GM12872 (cell line): ENCODE results near the gene APEX1.

Experiments
- CTCF ChIP-seq: IDR thresholded peaks from 3 replicates; pipeline ENCODE4 v1.5.1; 2011; ENCODE audit warnings: low read depth, mild to moderate bottlenecking, low read length, moderate library complexity; ENCODE audit not compliant: insufficient read depth

The APEX1 gene

GRCh38 chr14:20428010-20428365, 27.0 kb upstream of the APEX1 start:
- no peak for TF ChIP-seq CTCF

GRCh38 chr14:20428802-20429201, 26.2 kb upstream of the APEX1 start:
- no peak for TF ChIP-seq CTCF

GRCh38 chr14:20429801-20430669, 25.0 kb upstream of the APEX1 start:
- TF ChIP-seq CTCF, result no peak

- no peak for TF ChIP-seq CTCF
These were observed 20.1 kb upstream of the APEX1 start for GRCh38 chr14:20434701-20435581.

- no peak for TF ChIP-seq CTCF
These were observed 19.3 kb upstream of the APEX1 start, which contains the start of gene KLHL33 for GRCh38 chr14:20435582-20436362. KLHL33 (minus strand) TSS chr14:20436166; CDS start chr14:20435811, 355 bp downstream.

- TF ChIP-seq CTCF, result no peak
These were observed 18.7 kb upstream of the APEX1 start for GRCh38 chr14:20436363-20436755.

GRCh38 chr14:20438664-20439063, 16.4 kb upstream of the APEX1 start:
- TF ChIP-seq CTCF, result no peak
